Esophagus squamous epithelium (tissue), 4 donors: ENCODE results near the gene TIMM21.

Experiments
- POLR2A ChIP-seq, 4 donors: fragments of 450-650 bp; IDR thresholded peaks; one replicate each; pipeline ENCODE4 v1.6.1; 2017; ENCODE audit warnings: antibody characterized with exemption in 4 of 4, mild to moderate bottlenecking in 4 of 4, moderate library complexity in 3 of 4
- TF ChIP-seq, protein P1 (sequence below), 6 experiments: fragments of 450-650 bp in 4 of 6; fragments of 200-600 bp in 2 of 6; sonication (generic) in 2 of 6; IDR thresholded peaks; one replicate each; pipeline ENCODE4 v1.5.1; 2016 to 2019; ENCODE audit warnings: antibody characterized with exemption in 6 of 6, mild to moderate bottlenecking in 4 of 6, moderate library complexity in 4 of 6

DNA sequence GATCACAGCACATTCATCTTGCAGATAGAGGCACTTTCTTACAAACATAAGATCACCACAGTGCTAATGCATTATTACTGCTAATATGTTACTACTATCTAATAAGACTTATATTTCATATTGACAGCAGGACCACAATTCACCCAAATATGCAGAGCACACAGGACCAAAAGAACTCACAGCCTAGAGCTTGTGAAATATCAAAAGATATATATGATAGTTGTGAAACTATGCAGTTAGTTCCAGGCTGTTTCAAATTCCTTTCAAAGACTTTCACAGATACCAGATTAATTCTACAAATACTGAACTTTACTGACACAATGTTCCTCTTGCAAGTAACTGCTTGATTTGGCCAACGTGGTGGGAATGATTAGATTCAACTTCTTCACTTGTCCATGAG is 23.7 kb upstream of the TIMM21 start:
- TF ChIP-seq, protein P1, sequence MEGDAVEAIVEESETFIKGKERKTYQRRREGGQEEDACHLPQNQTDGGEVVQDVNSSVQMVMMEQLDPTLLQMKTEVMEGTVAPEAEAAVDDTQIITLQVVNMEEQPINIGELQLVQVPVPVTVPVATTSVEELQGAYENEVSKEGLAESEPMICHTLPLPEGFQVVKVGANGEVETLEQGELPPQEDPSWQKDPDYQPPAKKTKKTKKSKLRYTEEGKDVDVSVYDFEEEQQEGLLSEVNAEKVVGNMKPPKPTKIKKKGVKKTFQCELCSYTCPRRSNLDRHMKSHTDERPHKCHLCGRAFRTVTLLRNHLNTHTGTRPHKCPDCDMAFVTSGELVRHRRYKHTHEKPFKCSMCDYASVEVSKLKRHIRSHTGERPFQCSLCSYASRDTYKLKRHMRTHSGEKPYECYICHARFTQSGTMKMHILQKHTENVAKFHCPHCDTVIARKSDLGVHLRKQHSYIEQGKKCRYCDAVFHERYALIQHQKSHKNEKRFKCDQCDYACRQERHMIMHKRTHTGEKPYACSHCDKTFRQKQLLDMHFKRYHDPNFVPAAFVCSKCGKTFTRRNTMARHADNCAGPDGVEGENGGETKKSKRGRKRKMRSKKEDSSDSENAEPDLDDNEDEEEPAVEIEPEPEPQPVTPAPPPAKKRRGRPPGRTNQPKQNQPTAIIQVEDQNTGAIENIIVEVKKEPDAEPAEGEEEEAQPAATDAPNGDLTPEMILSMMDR (IDR thresholded peaks at IDR 0.05), result no peak
- TF ChIP-seq POLR2A (IDR thresholded peaks at IDR 0.05), result no peak
